Calu3 (cell line): ENCODE results near the gene CDH5. TPM values are rescaled to one million over a fixed set of nuclear protein-coding genes. Genes with fewer than 3 reads are reported as not detected.
A peak's percentile ranks its signal among the peaks of the same experiment; 100 is the strongest.

ENCODE experiments used
- BruUV-seq: library from RNA; stranded (reverse); fragments of 400-500 nt; replicated peaks from 2 replicates; lab custom pipeline; 2021; lab: Mats Ljungman, UMichigan
- CTCF ChIA-PET: fragments of 300-600 bp; sonication (Branson Sonifier 250); formaldehyde crosslinking; loops from one replicate; lab custom pipeline; 2022; ENCODE audit warnings: antibody characterized with exemption; lab: Charles Lee
- DNase-seq: peaks from one replicate; pipeline ENCODE4 v3.0.0; 2022
- H3K27ac Mint-ChIP-seq: one replicate; pipeline ENCODE4 v1.8.0; 2022; ENCODE audit warnings: mixed read lengths; ENCODE audit not compliant: unreplicated experiment
- H3K27me3 Mint-ChIP-seq: one replicate; pipeline ENCODE4 v1.8.0; 2022; ENCODE audit warnings: mixed read lengths; ENCODE audit not compliant: unreplicated experiment
- H3K36me3 Mint-ChIP-seq: one replicate; pipeline ENCODE4 v1.8.0; 2022; ENCODE audit warnings: mild to moderate bottlenecking, moderate library complexity, mixed read lengths; ENCODE audit not compliant: insufficient read depth, unreplicated experiment
- H3K4me1 Mint-ChIP-seq: one replicate; pipeline ENCODE4 v1.8.0; 2022; ENCODE audit warnings: mild to moderate bottlenecking, low read depth, mixed read lengths; ENCODE audit not compliant: unreplicated experiment
- H3K4me3 Mint-ChIP-seq: one replicate; pipeline ENCODE4 v1.8.0; 2022; ENCODE audit warnings: mild to moderate bottlenecking, low read depth, moderate library complexity, mixed read lengths; ENCODE audit not compliant: unreplicated experiment
- H3K9me3 Mint-ChIP-seq: one replicate; pipeline ENCODE4 v1.8.0; 2022; ENCODE audit warnings: low read depth, mixed read lengths; ENCODE audit not compliant: unreplicated experiment
- CTCF ChIP-seq: fragments of 200-600 bp; IDR thresholded peaks from one replicate; pipeline ENCODE4 v1.8.0; 2022; ENCODE audit warnings: antibody characterized with exemption; ENCODE audit not compliant: unreplicated experiment
- intact Hi-C: fragments of 100-400 bp; cut with micrococcal nuclease; formaldehyde crosslinking; loops from one replicate; pipeline ENCODE4 v1.10.0; 2022; ENCODE audit not compliant: unreplicated experiment
- total RNA-seq: library from RNA; stranded (reverse); gene quantifications from 2 replicates; pipeline ENCODE4 v1.2.3, GENCODE V29; 2022

CDH5 gene
- total RNA-seq, 1 experiment from 2014 or later = not detected

- Mint-ChIP-seq H3K36me3 (peaks cover 25% of the 10 kb centered on the region), H3K9me3 (peaks cover 9% of the 10 kb centered on the region), H3K27ac (peak overlapping the region; percentile 90), H3K27me3 (peaks cover 30% of the 10 kb centered on the region), H3K4me3 (peak overlapping the region; percentile 61), H3K4me1 (peaks cover 35% of the 10 kb centered on the region)
- CTCF ChIA-PET = interaction anchor here (0.6 to 1.8 kb wide), 6 partner anchors 75 to 239 kb away, joined by 3 to 9 read pairs (median 4); no protein-coding TSS in a partner anchor
- intact Hi-C loops = loop anchor here (2.0 to 5.0 kb wide), 5 partner anchors 102 to 459 kb away; partner anchors contain the start of genes CKLF and TK2
- no peak for TF ChIP-seq CTCF
- TSS peak; percentile 79 for BruUV-seq
- DNase-seq = peak; percentile 57
Measured at GRCh38 chr16:66408163-66409048, 41.9 kb downstream of the CDH5 start.

- Mint-ChIP-seq H3K27ac (peak overlapping the region; percentile 90), H3K4me1 (peaks cover 35% of the 10 kb centered on the region), H3K36me3 (peaks cover 22% of the 10 kb centered on the region), H3K4me3 (peak overlapping the region; percentile 61), H3K27me3 (peaks cover 22% of the 10 kb centered on the region), H3K9me3 (peaks cover 9% of the 10 kb centered on the region)
- intact Hi-C loops = loop anchor here (2.0 to 5.0 kb wide), 5 partner anchors 102 to 458 kb away; partner anchors contain the start of genes CKLF and TK2
- CTCF ChIA-PET = interaction anchor here (0.6 to 1.3 kb wide), 6 partner anchors 11 to 177 kb away, joined by 3 to 7 read pairs (median 5); no protein-coding TSS in a partner anchor
- no peak for TF ChIP-seq CTCF
- no peak for DNase-seq
- BruUV-seq = no TSS peak
Measured at GRCh38 chr16:66409156-66409555, 42.7 kb downstream of the CDH5 start.

GRCh38 chr16:66412182-66412581 lies 45.7 kb downstream of the CDH5 start:
- Mint-ChIP-seq H3K27ac (no peak overlapping the region), H3K4me1 (peaks cover 29% of the 10 kb centered on the region), H3K4me3 (no peak overlapping the region), H3K27me3 (no peaks in the 10 kb centered on the region), H3K36me3 (peaks cover 10% of the 10 kb centered on the region), H3K9me3 (peaks cover 14% of the 10 kb centered on the region)
- TF ChIP-seq CTCF = no peak
- BruUV-seq = no TSS peak
- intact Hi-C loops = no loop called here
- DNase-seq = no peak
- CTCF ChIA-PET = no interaction called here

GRCh38 chr16:66414891-66415290 lies 48.4 kb downstream of the CDH5 start:
- no peak for TF ChIP-seq CTCF
- BruUV-seq = no TSS peak
- intact Hi-C loops = no loop called here
- H3K36me3 Mint-ChIP-seq = no peaks in the 10 kb centered on the region
- CTCF ChIA-PET = no interaction called here
- no peaks in the 10 kb centered on the region for H3K27me3 Mint-ChIP-seq
- peaks cover 15% of the 10 kb centered on the region for H3K4me1 Mint-ChIP-seq
- H3K9me3 Mint-ChIP-seq = peaks cover 14% of the 10 kb centered on the region
- DNase-seq = no peak
- H3K27ac Mint-ChIP-seq = no peak overlapping the region
- H3K4me3 Mint-ChIP-seq = no peak overlapping the region
